Ovary (tissue), 3 donors: ENCODE data around the gene ARMC2.

Experiments used
- CTCF ChIP-seq, 3 donors: fragments of 450-650 bp in 2 of 3; fragments of 200-600 bp in 1 of 3; IDR thresholded peaks; one replicate each; pipeline versions ENCODE4 v1.5.1 to v1.8.0; 2016 to 2022; ENCODE audit warnings: antibody characterized with exemption in 3 of 3, mild to moderate bottlenecking in 1 of 3
- POLR2A ChIP-seq: fragments of 450-650 bp; IDR thresholded peaks from one replicate; pipeline ENCODE4 v1.6.1; 2017; ENCODE audit warnings: antibody characterized with exemption, mild to moderate bottlenecking, moderate library complexity
- donor health status: DM: no; HTN: no; CAD: no.

DNA sequence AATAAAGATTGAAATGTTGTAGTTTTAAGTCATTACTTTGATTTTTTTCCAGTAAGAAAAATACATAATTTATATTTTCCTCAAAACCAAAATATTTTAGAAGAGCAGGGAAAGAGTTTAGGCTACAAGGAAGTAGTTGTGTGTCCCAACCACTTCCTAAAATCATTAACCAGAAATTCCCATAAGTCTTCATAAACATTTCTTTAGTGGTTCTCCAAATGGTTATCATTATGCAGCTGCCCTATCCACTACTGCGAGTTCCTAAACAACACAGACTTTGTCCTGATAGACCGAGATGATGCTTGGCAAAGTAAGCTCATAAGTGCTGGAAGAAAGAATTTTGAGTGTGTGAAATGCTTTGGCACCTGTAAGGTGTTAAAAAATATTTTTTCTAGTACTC is 93.6 kb downstream of the ARMC2 start:
- TF ChIP-seq POLR2A: no peak
- TF ChIP-seq CTCF (IDR thresholded peaks at IDR 0.05): no peak
